ENCODE data around the gene AQP3.

DNA sequence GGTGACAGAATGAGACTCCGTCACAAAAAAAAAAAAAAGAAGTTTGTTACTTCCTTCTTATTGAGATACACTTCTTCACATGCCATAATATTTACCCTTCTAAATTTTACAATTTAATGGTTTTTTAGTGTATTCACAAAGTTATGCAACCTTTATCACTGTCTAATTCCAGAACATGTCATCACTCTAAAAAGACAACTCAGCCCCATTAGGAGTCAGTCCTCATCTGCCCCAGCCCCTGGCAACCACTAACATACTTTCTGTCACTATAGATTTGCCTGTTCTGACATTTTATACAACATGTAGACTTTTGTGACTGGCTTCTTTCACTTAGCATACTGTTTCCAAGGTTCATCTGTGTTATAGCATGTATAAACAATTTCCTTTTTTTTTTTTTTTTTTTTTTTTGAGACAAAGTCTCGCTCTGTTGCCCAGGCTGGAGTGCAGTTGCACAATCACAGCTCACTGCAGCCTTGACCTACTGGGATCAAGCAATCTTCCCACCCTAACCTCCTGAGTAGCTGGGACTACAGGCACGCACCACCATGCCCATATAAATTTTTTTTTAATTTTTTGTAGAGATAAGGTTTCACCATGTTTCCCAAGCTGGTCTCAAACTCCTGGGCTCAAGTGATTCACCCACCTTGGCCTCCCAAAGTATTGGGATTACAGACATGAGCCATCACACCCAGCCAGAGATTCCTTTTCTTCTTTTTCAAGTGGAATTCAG, 18.0 kb downstream of the AQP3 start:
- TF ChIP-seq POLR2AphosphoS5 (IDR thresholded peaks at IDR 0.05): no peak
- no peak for TF ChIP-seq CTCF (IDR thresholded peaks at IDR 0.05)
- no peak for TF ChIP-seq POLR2A (IDR thresholded peaks at IDR 0.05)

All from stomach (tissue), 4 donors.